Ectodermal cell (in vitro differentiated cells): Measurements from ENCODE around the gene TBL1XR1.
"Not testable (repeated sequence)": the region's sequence is repeated elsewhere in the genome, so short reads cannot be mapped to it uniquely, and the experiment has no call there.

Experiments used
- H3K27ac ChIP-seq: 2 replicates; pipeline ENCODE4 v1.7.0; 2013; ENCODE audit warnings: mild to moderate bottlenecking, low read depth, low read length; ENCODE audit not compliant: insufficient read depth, poor library complexity, severe bottlenecking
- H3K27me3 ChIP-seq: 2 replicates; pipeline ENCODE4 v1.7.0; 2013; ENCODE audit warnings: mild to moderate bottlenecking, low read length; ENCODE audit not compliant: insufficient read depth, control insufficient read depth, poor library complexity, severe bottlenecking
- H3K36me3 ChIP-seq: one replicate; pipeline ENCODE4 v1.7.0; 2013; ENCODE audit warnings: low read length; ENCODE audit not compliant: control insufficient read depth, insufficient read depth
- H3K4me1 ChIP-seq: one replicate; pipeline ENCODE4 v1.7.0; 2013; ENCODE audit warnings: low read length; ENCODE audit not compliant: control insufficient read depth, insufficient read depth
- H3K4me3 ChIP-seq: 2 replicates; pipeline ENCODE4 v1.7.0; 2013; ENCODE audit warnings: low read depth, low read length, control low read depth; ENCODE audit not compliant: insufficient read depth
- H3K9me3 ChIP-seq: 2 replicates; pipeline ENCODE4 v1.7.0; 2013; ENCODE audit warnings: mild to moderate bottlenecking, low read length, moderate library complexity; ENCODE audit not compliant: control insufficient read depth
- WGBS, 2 experiments: methylation state at CpG; one replicate each; pipeline ENCODE4 v1.1.7; 2013; ENCODE audit warnings: missing lambda C conversion rate in 2 of 2; 5-methylcytosine and 5-hydroxymethylcytosine counted together

TBL1XR1 gene

DNA sequence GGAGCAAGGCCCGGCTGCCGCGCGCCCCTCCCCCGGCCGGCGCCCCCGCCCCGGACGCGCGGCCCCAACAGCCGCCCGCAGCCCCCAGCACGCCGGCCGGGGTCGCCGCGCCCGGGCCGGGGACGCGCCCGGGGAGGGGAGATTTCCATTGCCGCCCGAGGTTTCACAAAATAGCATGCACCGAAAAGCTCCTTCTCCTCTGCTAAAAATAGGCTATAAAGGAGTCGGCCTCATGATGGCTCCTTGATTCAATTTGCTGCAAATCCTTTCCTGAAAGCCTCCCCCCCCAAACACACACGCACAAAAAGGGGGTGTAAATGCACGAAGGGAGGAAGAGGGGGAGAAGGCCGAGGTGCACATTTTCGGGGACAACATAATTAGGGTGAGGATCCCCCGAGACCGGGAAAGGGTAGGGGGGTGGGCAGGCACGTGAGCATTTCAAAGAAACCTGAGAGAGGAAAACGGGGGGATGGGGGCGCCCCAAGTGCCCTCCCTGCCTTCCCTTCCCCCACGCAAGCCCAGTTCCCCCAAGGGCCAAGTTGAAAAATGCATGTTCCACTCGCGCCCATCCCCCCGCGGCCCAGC lies 734 bp downstream of the TBL1XR1 start:
- H3K27me3 ChIP-seq = no peaks in the 10 kb centered on the region
- peak overlapping the region; percentile 96 for H3K27ac ChIP-seq
- H3K4me3 ChIP-seq = peak overlapping the region; percentile 95
- peaks cover 9% of the 10 kb centered on the region for H3K4me1 ChIP-seq
- H3K9me3 ChIP-seq = no peaks in the 10 kb centered on the region
- WGBS, 2 experiments = 1% methylated on average over 41 to 43 of the region's 43 CpGs
- H3K36me3 ChIP-seq = no peaks in the 10 kb centered on the region

GRCh38 chr3:177196008-177196455 lies 1.2 kb downstream of the TBL1XR1 start:
- H3K4me3 ChIP-seq = peak overlapping the region; percentile 95
- WGBS, 2 experiments = 0% methylated on average over 10 of the region's 10 CpGs
- H3K27me3 ChIP-seq = no peaks in the 10 kb centered on the region

GRCh38 chr3:177195242-177195991 lies 1.9 kb downstream of the TBL1XR1 start:
- peaks cover 13% of the 10 kb centered on the region for H3K4me1 ChIP-seq
- no peaks in the 10 kb centered on the region for H3K36me3 ChIP-seq
- H3K4me3 ChIP-seq = peak overlapping the region; percentile 95
- peak overlapping the region; percentile 96 for H3K27ac ChIP-seq
- H3K27me3 ChIP-seq = no peaks in the 10 kb centered on the region
- WGBS, 2 experiments = 4% methylated on average over 5 to 6 of the region's 8 CpGs
- H3K9me3 ChIP-seq = no peaks in the 10 kb centered on the region

More at GRCh38 chr3:177196008-177196455, 1.2 kb downstream of the TBL1XR1 start:
- no peaks in the 10 kb centered on the region for H3K9me3 ChIP-seq
- no peaks in the 10 kb centered on the region for H3K36me3 ChIP-seq
- peak overlapping the region; percentile 96 for H3K27ac ChIP-seq
- peaks cover 13% of the 10 kb centered on the region for H3K4me1 ChIP-seq

DNA sequence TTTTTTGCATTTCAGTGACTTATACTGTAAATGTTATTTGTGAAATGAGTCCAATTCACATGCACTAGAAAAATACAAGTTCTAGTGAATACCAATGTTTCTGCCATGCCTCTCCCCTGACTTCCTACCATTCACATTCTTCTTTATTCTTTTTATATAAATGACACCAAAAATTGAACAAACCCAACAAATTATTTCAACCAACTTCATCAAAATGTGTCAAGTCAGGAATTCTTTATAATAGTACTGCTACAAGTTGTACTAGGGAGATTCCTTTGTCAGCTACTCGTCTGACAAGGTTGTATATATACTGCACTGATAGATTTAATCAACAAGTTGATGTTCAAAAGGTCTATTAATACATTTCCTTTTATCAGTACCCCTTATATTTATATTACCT lies 3.0 kb downstream of the TBL1XR1 start:
- WGBS, 2 experiments = no CpG with 5 or more reads among the region's 1 CpG
- Histone ChIP-seq H3K4me3 (peak overlapping the region; percentile 95), H3K36me3 (no peaks in the 10 kb centered on the region), H3K9me3 (no peaks in the 10 kb centered on the region), H3K4me1 (peaks cover 13% of the 10 kb centered on the region), H3K27ac (no peak overlapping the region), H3K27me3 (no peaks in the 10 kb centered on the region)

DNA sequence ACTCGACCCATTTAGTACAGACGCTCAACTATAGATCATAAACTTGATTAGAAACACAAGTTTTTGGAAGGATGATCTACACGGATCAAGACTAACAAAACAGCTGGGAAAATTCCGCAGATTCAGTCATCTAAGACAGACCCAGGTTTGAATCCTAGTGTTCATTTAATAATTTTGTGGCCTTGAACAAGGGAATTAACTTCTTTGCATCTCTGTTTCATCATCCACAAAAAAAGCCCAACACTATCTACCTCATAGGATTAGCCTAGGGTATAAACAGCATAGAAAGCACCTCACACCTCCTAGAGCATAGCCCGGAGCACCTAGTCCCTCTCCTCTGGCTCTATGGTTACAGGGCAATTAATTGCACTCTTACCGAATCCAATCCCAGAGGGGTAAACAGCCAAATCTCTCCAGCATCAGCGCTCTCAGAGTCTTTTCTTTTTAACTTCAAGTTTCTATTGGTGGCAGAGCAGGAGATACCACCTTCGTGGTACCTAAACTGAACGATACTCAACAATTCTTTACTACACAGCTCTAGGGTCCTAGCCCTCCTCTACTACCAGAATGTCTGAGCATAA lies 3.5 kb downstream of the TBL1XR1 start:
- Histone ChIP-seq H3K27me3 (no peaks in the 10 kb centered on the region), H3K4me1 (peaks cover 13% of the 10 kb centered on the region), H3K4me3 (no peak overlapping the region), H3K27ac (no peak overlapping the region), H3K9me3 (no peaks in the 10 kb centered on the region), H3K36me3 (no peaks in the 10 kb centered on the region)
- WGBS, 2 experiments = 83 to 84% methylated on average over 9 of the region's 9 CpGs

DNA sequence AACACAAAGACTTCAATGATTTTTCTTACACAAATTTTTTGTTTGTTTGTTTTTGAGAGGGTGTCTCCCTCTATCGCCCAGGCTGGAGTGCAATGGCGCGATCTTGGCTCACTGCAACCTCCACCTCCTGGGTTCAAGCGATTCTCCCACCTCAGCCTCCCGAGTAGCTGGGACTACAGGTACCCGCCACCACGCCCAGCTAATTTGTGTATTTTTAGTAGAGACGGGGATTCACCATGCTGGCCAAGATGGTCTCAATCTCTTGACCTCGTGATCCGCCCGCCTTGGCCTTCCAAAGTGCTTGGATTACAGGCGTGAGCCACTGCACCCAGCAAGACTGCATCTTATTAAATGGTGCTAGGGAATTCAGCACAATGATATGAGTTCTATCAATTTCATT lies 4.0 kb downstream of the TBL1XR1 start:
- H3K4me1 ChIP-seq = peaks cover 13% of the 10 kb centered on the region
- H3K27ac ChIP-seq, H3K4me3 ChIP-seq, H3K27me3 ChIP-seq, H3K36me3 ChIP-seq, H3K9me3 ChIP-seq: not testable (repeated sequence)
- WGBS, 2 experiments = 92 to 94% methylated on average over 12 of the region's 12 CpGs

GRCh38 chr3:177190756-177191681 lies 6.3 kb downstream of the TBL1XR1 start:
- Histone ChIP-seq H3K36me3 (no peaks in the 10 kb centered on the region), H3K27ac (no peak overlapping the region), H3K27me3 (no peaks in the 10 kb centered on the region), H3K4me3 (no peak overlapping the region), H3K4me1 (peaks cover 13% of the 10 kb centered on the region), H3K9me3 (no peaks in the 10 kb centered on the region)
- 55 to 62% methylated on average over 5 of the region's 5 CpGs for WGBS, 2 experiments

- not testable (repeated sequence) for H3K27me3 ChIP-seq, H3K9me3 ChIP-seq, H3K4me3 ChIP-seq, H3K27ac ChIP-seq, H3K36me3 ChIP-seq
- peaks cover 13% of the 10 kb centered on the region for H3K4me1 ChIP-seq
- WGBS, 2 experiments = 91 to 94% methylated on average over 5 of the region's 5 CpGs
These were observed 7.1 kb downstream of the TBL1XR1 start for GRCh38 chr3:177190184-177190583.

DNA sequence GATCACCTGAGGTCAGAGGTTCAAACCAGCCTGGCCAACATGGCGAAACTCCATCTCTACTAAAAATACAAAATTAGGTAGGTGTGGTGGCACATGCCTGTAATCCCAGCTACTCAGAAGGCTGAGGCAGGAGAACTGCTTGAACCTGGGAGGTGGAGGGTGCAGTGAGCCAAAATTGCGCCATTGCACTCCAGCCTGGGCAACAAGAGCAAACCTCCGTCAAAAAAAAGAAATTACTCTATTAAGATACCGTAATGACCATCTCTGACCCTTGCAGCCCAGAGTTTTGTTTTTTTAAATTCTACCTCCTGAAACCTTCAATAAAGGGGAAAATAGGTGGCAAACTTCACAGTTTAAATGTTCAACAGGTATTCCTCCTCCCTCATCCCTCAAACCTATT lies 9.0 kb downstream of the TBL1XR1 start:
- not testable (repeated sequence) for H3K36me3 ChIP-seq, H3K4me3 ChIP-seq, H3K9me3 ChIP-seq, H3K27ac ChIP-seq, H3K27me3 ChIP-seq, H3K4me1 ChIP-seq
- WGBS, 2 experiments = 92 to 98% methylated on average over 3 to 4 of the region's 4 CpGs
